Measurements from ENCODE around the gene OGT.
"Not testable (repeated sequence)": the region's sequence is repeated elsewhere in the genome, so short reads cannot be mapped to it uniquely, and the experiment has no call there.

Gene OGT

DNA sequence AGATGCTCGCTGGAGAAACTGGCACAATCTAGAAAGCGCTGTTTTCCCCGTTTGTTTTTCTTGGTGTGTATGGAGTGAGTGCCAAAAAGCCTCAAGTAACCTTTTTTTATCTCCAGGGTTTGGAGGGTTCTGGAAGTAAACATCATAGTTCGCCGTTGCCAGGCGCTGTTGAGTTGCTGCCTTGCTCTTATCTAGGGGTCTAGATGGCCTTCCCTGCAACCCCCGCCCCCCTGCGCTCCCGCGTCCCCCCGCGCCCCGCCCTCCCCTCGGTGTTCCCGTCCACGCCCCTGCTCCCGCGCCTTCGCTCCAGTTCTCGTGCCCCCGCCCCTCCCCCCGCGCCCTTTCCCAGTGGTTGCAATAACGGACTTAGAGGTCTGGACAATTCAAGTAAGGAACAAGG, 44.8 kb downstream of the OGT start:
- TF ChIP-seq CTCF (conservative IDR thresholded peaks at IDR 0.05) (no peak), ZFX (IDR thresholded peaks at IDR 0.05) (no peak)
- H3K27ac ChIP-seq, result no peak overlapping the region

GRCh38 chrX:71578253-71579135, 45.6 kb downstream of the OGT start, which contains the start of gene GCNA:
GCNA (plus strand) TSS chrX:71578437; CDS start chrX:71580822, 2,385 bp downstream.
- no peak for TF ChIP-seq CTCF (conservative IDR thresholded peaks at IDR 0.05)
- TF ChIP-seq ZFX (IDR thresholded peaks at IDR 0.05), result no peak
- no peak within 1 kb of the TSS for H3K27ac ChIP-seq

DNA sequence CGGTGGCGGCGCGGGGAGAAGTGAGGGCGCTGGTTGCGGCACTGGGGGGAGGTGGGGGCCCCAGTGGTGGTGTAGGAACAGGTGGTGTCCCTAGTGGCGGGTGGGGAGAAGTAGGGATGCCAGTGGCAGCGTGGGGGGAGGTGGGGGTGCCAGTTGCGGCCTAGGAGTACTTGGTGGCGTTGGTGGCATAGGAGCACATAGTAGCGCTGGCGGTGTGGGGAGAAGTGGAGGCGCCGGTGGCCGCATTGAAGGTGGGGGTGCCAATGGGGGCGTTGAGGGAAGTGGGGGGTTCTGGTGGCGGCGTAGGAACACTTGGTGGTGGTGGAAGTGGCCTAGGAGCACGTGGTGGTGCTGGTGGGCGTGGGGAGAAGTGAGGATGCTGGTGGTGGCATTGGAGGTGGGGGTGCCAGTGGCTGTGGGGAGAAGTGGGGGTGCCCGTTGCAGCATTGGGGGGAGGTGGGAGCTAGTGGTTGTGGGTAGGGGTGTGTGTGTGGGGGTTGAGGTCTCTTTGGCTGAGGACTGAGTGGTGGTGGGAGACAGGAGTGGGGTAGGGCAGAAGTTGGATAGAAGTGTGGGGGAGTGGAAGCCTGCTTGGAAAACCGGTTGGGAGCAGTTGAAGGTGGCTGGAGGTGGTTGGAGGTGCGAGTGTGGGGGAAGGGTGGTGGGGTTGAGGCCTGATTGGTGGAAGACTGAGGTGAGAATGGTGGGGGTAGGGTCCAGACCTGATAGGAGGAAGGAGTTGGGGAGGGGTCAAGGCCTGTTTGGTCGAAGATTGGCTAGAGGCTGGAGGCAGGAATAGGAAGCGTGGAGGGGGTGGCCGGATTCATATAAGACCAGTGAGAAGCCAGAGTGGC, 46.5 kb downstream of the OGT start:
- no peak overlapping the region for H3K27ac ChIP-seq
- no peak for TF ChIP-seq ZFX (IDR thresholded peaks at IDR 0.05)

GRCh38 chrX:71579990-71580380, 47.1 kb downstream of the OGT start:
- TF ChIP-seq CTCF (conservative IDR thresholded peaks at IDR 0.05) (no peak), ZFX (IDR thresholded peaks at IDR 0.05) (no peak)
- no peak overlapping the region for H3K27ac ChIP-seq

GRCh38 chrX:71581210-71581609, 48.3 kb downstream of the OGT start:
- no peak overlapping the region for H3K27ac ChIP-seq
- TF ChIP-seq ZFX (IDR thresholded peaks at IDR 0.05) (no peak), CTCF (conservative IDR thresholded peaks at IDR 0.05) (no peak)

DNA sequence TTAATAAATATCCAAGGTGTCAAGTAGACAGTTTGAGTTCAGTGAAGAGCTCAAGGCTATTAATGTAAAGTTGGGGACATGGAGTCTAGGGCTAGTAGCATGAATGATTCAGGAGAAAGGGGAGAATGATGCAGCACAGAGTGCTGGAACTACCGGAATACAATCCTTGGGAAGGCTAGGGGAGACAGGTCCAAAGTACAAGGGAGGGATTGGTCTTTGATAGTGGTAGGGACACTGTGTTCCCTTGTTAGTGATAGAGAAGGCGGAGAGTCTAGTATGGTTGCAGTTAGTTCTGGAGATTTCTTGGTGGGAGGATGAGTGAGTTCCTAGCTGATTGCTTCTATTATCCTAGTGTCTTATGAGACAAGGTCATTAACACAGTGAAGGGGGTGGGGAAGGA, 54.0 kb downstream of the OGT start:
- no peak for TF ChIP-seq CTCF (conservative IDR thresholded peaks at IDR 0.05)
- TF ChIP-seq ZFX (IDR thresholded peaks at IDR 0.05), result no peak
- no peak overlapping the region for H3K27ac ChIP-seq

GRCh38 chrX:71593210-71593609, 60.3 kb downstream of the OGT start:
- H3K27ac ChIP-seq, result not testable (repeated sequence)

GRCh38 chrX:71599965-71600364, 67.1 kb downstream of the OGT start:
- TF ChIP-seq CTCF (conservative IDR thresholded peaks at IDR 0.05), result no peak
- no peak for TF ChIP-seq ZFX (IDR thresholded peaks at IDR 0.05)
- no peak overlapping the region for H3K27ac ChIP-seq

Data from C4-2B (cell line).